GM12892 (cell line): ENCODE data around the gene CEMIP.

Source experiments
- POLR2A ChIP-seq: IDR thresholded peaks from 2 replicates; pipeline ENCODE4 v1.6.1; 2011; ENCODE audit warnings: low read depth, low read length, control low read depth
- POLR2AphosphoS5 ChIP-seq: IDR thresholded peaks from 2 replicates; pipeline ENCODE4 v1.6.1; 2011; ENCODE audit warnings: low read depth, low read length, control low read depth

GRCh38 chr15:80769153-80769828 is 9.9 kb upstream of the CEMIP start:
- TF ChIP-seq POLR2A (no peak), POLR2AphosphoS5 (no peak)
